ENCODE measurements around the gene SPO11. TPM values are rescaled to one million over a fixed set of nuclear protein-coding genes. Genes with fewer than 3 reads are reported as not detected.

SPO11 gene
- total and polyA plus RNA-seq, 2 donors (not counting 1 experiment from before 2014, with no cell fraction given): not detected

- H3K9me3 ChIP-seq (ENCODE audit: control extremely low read depth in 1 of 3, control insufficient read depth in 2 of 3, insufficient read depth in 1 of 3, low read length in 2 of 3): peaks cover 0 to 5% (median 0%) of the 10 kb centered on the region in 3 donors
- ATAC-seq (ENCODE audit: low read depth): no peak
- no peak overlapping the region for H3K27ac ChIP-seq (ENCODE audit: low read length in 2 of 2)
- Mint-ChIP-seq H3K27ac (no peak overlapping the region), H3K27me3 (peaks cover 14% of the 10 kb centered on the region), H3K4me1 (no peaks in the 10 kb centered on the region), H3K9me3 (ENCODE audit: insufficient read depth) (no peaks in the 10 kb centered on the region), H3K4me3 (no peak overlapping the region)
- no peaks in the 10 kb centered on the region for H4K20me1 ChIP-seq (ENCODE audit: control insufficient read depth, insufficient read depth, low read length, poor library complexity, severe bottlenecking)
- TF ChIP-seq CTCF (IDR thresholded peaks at IDR 0.05): no peak
- TF ChIP-seq EZH2 (IDR thresholded peaks at IDR 0.05; ENCODE audit: borderline replicate concordance, insufficient read depth, low read depth, low read length, poor library complexity, severe bottlenecking): no peak
- H3K79me2 ChIP-seq (ENCODE audit: control insufficient read depth, insufficient read depth, low read length): no peaks in the 10 kb centered on the region
- no peaks in the 10 kb centered on the region for H3K4me1 ChIP-seq (ENCODE audit: control insufficient read depth in 2 of 2, insufficient read depth in 2 of 2, low read length in 2 of 2)
- no peak overlapping the region for H2AFZ ChIP-seq (ENCODE audit: insufficient read depth, low read depth, low read length, poor library complexity, severe bottlenecking)
- DNase-seq: no peak
- intact Hi-C loops (cut with micrococcal nuclease): no loop called here
- no peak overlapping the region for H3K9ac ChIP-seq (ENCODE audit: low read length)
- no peak overlapping the region for H3K4me2 ChIP-seq (replicated peaks; ENCODE audit: low read depth, low read length, poor library complexity, severe bottlenecking)
- 85% methylated on average over 6 of the region's 6 CpGs for WGBS (ENCODE audit: insufficient coverage)
- H3K36me3 ChIP-seq (replicated peaks in 1 of 2; ENCODE audit: control extremely low read depth in 1 of 2, control insufficient read depth in 1 of 2, extremely low read depth in 1 of 2, insufficient read depth in 2 of 2, low read length in 1 of 2): no peaks in the 10 kb centered on the region
- ChIA-PET CTCF (interaction anchor here (0.6 to 0.8 kb wide), 2 partner anchors 9 to 1142 kb away, joined by 3 read pairs; no protein-coding TSS in a partner anchor), POLR2A (no interaction called here)
- H3K4me3 ChIP-seq (ENCODE audit: control extremely low read depth in 1 of 5, extremely low read depth in 1 of 5, insufficient read depth in 1 of 5, low read depth in 2 of 5, low read length in 4 of 5): no peak overlapping the region
- H3K27me3 ChIP-seq (replicated peaks in 1 of 4; ENCODE audit: control extremely low read depth in 1 of 4, control insufficient read depth in 3 of 4, insufficient read depth in 4 of 4, low read length in 3 of 4): peaks cover 0 to 4% (median 2%) of the 10 kb centered on the region in 4 experiments
These were observed 17.5 kb upstream of the SPO11 start for GRCh38 chr20:57312138-57312537.

GRCh38 chr20:57313230-57313629 is 16.4 kb upstream of the SPO11 start:
- DNase-seq (no peak), ATAC-seq (ENCODE audit: low read depth) (no peak)
- ChIA-PET CTCF (no interaction called here), POLR2A (no interaction called here)
- no CpG with 5 or more reads among the region's 5 CpGs for WGBS (ENCODE audit: insufficient coverage)
- intact Hi-C loops (cut with micrococcal nuclease): no loop called here
- no peak overlapping the region for H3K4me2 ChIP-seq (replicated peaks; ENCODE audit: low read depth, low read length, poor library complexity, severe bottlenecking)
- H3K79me2 ChIP-seq (ENCODE audit: control insufficient read depth, insufficient read depth, low read length): no peaks in the 10 kb centered on the region
- no peak overlapping the region for H2AFZ ChIP-seq (ENCODE audit: insufficient read depth, low read depth, low read length, poor library complexity, severe bottlenecking)
- H4K20me1 ChIP-seq (ENCODE audit: control insufficient read depth, insufficient read depth, low read length, poor library complexity, severe bottlenecking): no peaks in the 10 kb centered on the region
- no peak overlapping the region for H3K4me3 Mint-ChIP-seq
- H3K27me3 ChIP-seq (replicated peaks in 1 of 4; ENCODE audit: control extremely low read depth in 1 of 4, control insufficient read depth in 3 of 4, insufficient read depth in 4 of 4, low read length in 3 of 4): peaks cover 0 to 4% (median 2%) of the 10 kb centered on the region in 4 experiments
- no peaks in the 10 kb centered on the region for H3K9me3 ChIP-seq (ENCODE audit: control extremely low read depth in 1 of 3, control insufficient read depth in 2 of 3, insufficient read depth in 1 of 3, low read length in 2 of 3)
- H3K27me3 Mint-ChIP-seq: peaks cover 17% of the 10 kb centered on the region
- H3K27ac Mint-ChIP-seq: no peak overlapping the region
- no peak overlapping the region for H3K27ac ChIP-seq (ENCODE audit: low read length in 2 of 2)
- no peak overlapping the region for H3K4me3 ChIP-seq (ENCODE audit: control extremely low read depth in 1 of 5, extremely low read depth in 1 of 5, insufficient read depth in 1 of 5, low read depth in 2 of 5, low read length in 4 of 5)
- no peaks in the 10 kb centered on the region for H3K4me1 ChIP-seq (ENCODE audit: control insufficient read depth in 2 of 2, insufficient read depth in 2 of 2, low read length in 2 of 2)
- H3K4me1 Mint-ChIP-seq: no peaks in the 10 kb centered on the region
- H3K9ac ChIP-seq (ENCODE audit: low read length): no peak overlapping the region
- H3K9me3 Mint-ChIP-seq (ENCODE audit: insufficient read depth): no peaks in the 10 kb centered on the region
- no peaks in the 10 kb centered on the region for H3K36me3 ChIP-seq (replicated peaks in 1 of 2; ENCODE audit: control extremely low read depth in 1 of 2, control insufficient read depth in 1 of 2, extremely low read depth in 1 of 2, insufficient read depth in 2 of 2, low read length in 1 of 2)
- TF ChIP-seq EZH2 (IDR thresholded peaks at IDR 0.05; ENCODE audit: borderline replicate concordance, insufficient read depth, low read depth, low read length, poor library complexity, severe bottlenecking): no peak
- TF ChIP-seq CTCF (IDR thresholded peaks at IDR 0.05): no peak
